GM19455 (cell line): ENCODE measurements around the gene MAD1L1.

Source experiments
- ATAC-seq: cut with Tn5 transposase; IDR thresholded peaks from one replicate; pipeline ENCODE4 v1.9.1; 2021; ENCODE audit not compliant: unreplicated experiment

The MAD1L1 gene

DNA sequence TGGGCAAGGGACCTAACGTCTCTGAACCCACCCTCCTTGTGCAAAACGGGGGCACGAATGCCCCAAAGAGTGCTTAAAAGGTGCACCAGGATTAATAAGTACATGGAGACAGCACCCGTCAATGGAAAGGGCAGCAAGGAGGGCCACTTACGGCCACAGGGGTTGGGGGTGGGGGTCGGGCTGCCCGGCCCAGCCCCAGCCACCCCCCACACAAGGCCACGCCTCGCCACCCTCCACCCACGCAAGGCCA, 213.4 kb downstream of the MAD1L1 start:
- no peak for ATAC-seq

DNA sequence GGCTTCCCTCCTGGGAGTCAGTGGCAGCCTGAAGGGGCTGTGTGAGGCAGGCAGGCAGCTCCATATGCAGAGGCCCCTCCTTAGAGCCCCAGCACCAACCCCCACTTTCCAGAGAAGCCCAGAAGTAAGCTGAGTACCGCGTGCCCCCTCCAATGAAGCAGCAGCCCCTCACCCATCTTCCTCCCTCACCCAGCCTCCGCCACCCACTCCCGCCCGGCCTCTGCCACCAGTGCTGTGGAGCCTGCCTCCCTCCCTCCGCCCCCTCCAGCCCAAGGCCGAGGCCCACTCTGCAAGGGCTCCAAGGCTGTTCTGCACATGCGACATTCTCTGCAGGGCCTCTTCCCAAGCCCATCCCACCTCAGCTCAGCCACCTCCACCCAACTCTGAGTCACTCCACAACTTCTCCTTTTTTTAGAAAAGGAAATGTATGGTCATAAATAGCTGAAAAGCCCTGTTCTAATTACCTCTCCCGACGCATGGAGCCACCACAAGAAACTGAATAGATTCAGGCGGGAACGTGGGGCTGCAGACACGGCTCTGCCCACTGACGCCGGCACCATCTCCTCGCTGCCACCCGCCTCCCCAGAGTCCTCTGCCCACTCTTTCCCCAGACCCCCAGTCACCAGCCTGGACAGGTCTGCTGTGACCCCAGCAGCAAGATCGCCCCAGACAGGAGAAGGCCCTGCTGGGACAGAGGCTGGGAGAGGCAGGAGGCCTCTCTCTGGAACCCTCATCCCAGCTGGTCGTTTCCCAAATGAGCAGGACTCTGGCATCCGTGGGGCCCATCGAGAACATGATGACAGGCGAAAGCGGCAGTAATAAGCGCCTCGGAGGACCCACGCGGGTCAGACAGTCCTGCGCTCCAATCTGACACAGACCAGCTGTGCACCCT, 213.9 kb downstream of the MAD1L1 start:
- ATAC-seq = no peak

GRCh38 chr7:2017914-2018568, 214.7 kb downstream of the MAD1L1 start:
- no peak for ATAC-seq

DNA sequence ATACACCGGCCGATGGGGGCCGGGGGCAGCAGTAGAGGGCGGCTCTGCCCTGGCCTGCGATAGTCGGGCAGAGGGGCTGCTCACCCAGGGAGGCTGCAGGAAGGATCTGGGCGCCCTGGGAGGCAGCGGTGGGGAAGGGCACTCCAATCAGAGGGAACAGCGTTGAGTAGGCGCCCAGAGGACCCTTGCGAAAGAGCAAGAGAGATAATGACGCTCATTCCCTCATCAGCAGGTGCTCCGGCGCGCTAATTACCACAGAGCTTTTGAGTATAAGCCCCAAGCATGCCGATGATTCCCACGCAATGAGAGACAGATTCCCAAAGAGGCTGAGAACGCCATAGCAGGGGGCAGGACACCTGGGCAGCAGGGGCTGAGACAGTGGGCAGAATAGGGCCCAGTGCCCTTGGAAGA, 215.3 kb downstream of the MAD1L1 start:
- ATAC-seq = no peak

- no peak for ATAC-seq
These were observed 215.8 kb downstream of the MAD1L1 start for GRCh38 chr7:2016761-2017480.

- no peak for ATAC-seq
These were observed 216.6 kb downstream of the MAD1L1 start for GRCh38 chr7:2016021-2016631.

DNA sequence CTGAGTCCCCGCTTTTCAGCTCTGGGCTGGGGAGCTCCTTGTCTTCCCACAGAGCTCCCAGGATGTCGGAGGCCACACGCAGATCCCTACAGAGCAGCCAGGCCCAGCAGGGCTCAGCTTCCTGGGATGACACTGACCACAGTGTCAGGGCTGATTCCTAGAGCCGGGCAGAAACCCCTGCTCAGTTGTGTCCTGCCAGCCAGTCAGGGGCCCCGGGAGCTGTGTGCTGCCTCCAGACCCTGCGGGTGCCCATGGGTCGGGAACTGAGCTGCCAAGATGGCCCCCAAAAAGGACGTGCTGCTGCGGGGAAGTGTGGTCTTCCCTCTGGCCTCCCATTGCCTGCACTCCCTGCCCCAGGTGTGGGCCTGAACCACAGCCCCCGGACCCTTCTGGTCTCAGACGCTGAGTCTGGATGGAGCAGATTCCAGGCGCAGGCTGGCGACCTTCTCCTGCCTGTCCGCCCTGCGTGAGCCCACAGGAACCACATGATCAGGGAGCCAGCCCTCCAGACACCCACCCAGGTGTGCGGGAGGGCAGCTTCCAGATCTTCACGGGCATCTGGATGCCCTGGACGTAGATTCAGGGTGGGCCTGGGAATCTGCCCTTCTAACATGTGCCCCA, 217.4 kb downstream of the MAD1L1 start:
- ATAC-seq = no peak

DNA sequence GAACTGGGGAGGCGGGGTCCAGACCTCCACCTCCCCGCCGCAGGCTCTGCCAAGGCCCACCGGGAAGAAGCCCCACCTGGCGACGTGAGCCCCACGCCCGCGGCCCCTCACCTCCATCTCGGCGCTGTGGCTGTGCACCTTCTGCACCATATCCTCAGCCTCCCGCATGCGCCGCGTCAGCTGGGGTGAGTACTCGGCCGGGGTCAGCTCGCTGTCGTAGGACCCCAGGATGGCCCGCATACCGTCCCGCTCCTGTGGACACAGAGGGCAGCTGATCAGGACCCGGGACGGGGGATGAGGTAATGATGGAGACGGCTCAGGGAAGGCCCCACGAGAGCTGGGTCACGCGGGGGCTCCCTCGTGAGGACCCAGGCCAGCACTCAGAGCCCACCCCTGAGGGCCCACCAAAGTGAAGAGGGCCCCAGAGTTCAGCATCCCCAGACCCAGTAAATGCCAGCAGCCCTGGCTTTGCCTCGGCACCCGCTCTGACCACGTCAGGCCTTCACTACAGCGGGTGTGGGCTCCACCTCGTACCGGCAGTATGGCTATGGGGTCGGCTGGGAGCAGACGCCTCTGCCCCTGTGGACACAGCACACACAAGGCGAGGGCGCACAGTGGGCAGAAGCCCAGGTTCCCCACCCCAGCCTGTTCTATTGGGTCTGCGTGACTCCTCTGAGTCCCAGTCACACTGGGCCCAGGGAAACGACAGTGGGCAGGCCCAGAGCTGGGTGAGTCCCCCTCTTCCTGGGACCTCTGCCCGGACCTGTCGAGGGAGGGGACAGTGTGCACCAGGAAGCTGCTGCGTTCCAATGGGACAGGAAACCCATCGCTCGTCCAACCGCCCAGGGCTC, 218.1 kb downstream of the MAD1L1 start:
- no peak for ATAC-seq

- ATAC-seq = no peak
These were observed 219.1 kb downstream of the MAD1L1 start for GRCh38 chr7:2013381-2014311.

- no peak for ATAC-seq
These were observed 219.8 kb downstream of the MAD1L1 start for GRCh38 chr7:2012981-2013380.

DNA sequence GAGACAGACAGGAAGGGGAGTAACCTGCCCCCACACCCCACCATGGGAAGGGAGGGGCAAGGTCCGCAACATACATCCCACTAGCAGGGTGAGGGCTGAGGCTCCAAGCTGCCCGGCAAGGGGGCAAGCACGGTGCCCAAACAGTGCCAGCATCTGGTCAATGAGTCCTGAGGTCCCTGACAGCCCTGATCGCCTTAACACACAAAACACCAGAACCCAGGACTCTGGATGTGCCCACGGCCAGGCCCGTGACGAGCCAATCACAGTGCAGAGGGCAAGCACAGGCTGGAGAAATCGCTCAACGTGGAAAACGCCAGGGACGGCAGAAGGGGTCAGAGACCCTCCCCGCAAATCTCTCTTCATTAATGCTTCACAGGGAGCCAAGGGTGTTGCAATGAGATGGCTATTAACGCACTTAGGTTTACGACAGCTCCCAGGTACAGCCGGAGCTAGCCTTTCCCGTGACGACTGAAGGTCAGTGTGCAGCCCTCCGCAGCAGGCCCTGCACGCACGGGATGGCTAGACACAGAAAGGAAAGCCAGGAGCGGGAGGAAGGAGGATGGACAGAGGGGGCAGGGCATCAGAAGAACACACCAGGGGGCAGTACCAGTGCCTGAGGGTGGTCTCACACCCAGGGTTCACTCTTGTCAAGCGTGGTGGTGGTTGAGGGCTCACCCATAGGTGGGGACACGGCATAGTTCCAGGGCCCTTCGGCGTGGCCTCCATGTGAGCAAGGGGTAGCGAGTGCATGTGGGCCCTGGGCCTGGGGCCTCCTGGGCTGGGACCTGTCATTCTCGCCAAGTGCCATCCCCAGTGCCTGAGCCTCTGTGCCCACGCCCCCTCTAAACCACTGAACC, 220.5 kb downstream of the MAD1L1 start:
- no peak for ATAC-seq

GRCh38 chr7:2011266-2012043, 221.3 kb downstream of the MAD1L1 start:
- no peak for ATAC-seq

DNA sequence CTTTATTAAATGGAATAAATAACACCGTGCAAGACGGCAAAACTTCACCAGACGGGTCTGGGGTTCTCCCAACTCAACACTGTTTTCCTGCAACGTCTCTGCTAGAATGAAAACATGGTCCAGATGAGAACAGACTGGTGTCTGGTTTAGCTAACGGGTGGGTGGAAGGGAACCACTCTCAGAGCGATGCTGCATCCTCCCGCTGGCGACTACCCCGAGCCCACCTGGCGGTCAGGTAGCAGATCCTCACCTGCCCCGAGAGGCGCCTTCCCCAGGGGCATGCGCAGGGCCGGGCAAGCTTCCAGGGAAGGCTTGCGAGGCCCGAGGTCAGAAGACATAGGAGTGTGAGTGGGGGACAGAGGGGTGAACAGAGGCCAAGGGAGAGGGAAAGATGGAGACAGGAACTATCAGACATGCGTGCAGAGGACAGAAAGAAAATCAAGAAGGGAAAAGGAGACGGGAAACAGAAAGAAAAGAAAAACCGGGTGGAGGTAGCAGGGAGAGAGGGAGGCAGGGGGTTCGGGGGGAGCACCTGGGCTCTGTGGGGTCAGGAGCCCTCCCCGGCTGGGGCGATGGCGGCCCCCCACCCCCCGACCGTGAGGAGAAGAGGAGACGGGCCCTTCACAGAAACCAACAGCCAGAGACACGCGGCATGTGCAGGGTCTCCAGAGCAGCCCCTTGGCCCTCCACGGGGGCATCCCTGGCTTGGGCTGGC, 222.0 kb downstream of the MAD1L1 start:
- ATAC-seq = no peak

DNA sequence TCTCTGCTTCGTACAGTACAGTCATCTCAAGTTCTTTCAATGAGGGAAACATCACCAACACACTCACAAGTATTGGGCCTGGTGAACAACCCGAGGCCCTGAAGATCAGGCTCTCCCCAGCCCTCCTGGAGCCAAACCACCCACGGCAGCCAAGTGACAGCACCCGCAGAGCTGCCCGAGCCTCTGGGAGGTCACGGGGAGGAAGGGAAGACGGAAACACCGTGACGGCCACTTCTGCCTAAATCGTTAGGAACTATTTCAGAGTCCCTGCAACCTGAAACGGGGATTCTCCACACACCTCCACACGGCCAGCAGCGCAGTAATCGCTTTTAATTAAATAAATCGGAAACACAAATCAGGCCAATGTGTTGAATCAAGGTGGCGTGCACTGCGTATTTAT, 222.6 kb downstream of the MAD1L1 start:
- no peak for ATAC-seq

DNA sequence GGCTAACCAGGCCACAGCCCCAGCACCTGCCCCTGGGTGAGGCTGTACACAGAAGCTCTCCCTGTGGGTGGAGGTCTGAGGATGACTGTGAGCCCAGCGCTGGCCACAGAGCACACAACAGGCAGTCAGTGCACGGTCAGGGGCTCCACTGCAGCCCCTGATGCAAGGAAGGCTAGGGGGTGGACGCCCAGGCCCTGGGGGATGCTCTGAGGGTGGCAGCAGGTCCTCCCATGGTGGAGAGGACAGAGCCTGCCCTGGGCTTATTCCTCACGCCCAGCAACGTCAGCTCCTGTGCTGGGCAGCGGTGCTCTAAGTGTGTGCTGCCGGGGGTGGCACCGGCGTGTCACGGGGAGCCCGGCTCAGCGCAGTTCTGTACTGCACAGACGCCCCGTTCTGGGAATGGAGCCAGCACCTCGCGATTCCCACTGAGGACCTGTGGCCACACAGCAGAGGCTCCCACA, 223.2 kb downstream of the MAD1L1 start:
- no peak for ATAC-seq

DNA sequence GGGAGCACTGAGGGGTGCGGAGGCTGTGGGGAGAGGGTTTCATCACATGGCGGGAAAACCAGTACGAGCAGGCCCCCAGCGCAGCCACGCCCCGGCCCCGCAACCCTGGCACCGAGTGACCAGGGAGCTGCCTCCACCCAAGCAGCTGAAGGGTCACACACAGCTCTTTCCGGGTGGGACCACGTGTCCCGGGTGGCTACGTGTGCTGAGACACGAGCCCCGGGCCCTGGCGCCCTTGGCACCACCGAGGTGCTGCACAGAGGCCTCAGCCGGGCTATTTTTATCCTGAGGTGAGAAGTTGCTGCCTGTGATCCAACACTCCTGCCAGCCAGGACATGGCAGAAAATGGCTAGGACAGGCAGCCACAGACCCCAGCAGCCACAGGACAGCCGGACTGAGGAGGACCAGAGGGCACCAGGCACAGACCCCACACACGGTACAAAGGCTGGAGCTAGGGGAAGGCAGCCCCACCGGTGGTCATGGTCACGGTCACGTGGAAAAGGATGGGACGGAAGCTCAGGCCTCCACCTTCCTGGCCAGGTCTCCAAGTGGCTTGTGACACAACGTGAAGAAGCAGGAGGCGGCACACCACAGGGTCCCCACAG, 223.7 kb downstream of the MAD1L1 start:
- no peak for ATAC-seq
